Caco-2 (cell line): ENCODE results near the gene PRODH. TPM values are rescaled to one million over a fixed set of nuclear protein-coding genes. Genes with fewer than 3 reads are reported as not detected.
"Not testable (repeated sequence)": the region's sequence is repeated elsewhere in the genome, so short reads cannot be mapped to it uniquely, and the experiment has no call there.

Experiments
- BruUV-seq: library from RNA; stranded (reverse); fragments of 400-500 nt; replicated peaks from 2 replicates; lab custom pipeline; 2021; lab: Mats Ljungman, UMichigan
- CTCF ChIA-PET: fragments of 300-600 bp; sonication (Branson Sonifier 250); formaldehyde crosslinking; loops from one replicate; lab custom pipeline; 2022; ENCODE audit warnings: antibody characterized with exemption; lab: Charles Lee
- POLR2A ChIA-PET: fragments of 300-600 bp; sonication (Branson Sonifier 250); formaldehyde crosslinking; loops from one replicate; lab custom pipeline; 2022; ENCODE audit warnings: antibody characterized with exemption; lab: Charles Lee
- DNase-seq, 2 experiments: peaks; one replicate each; pipeline versions ENCODE4 v3.0.0 to v3.0.0-alpha.2; 2020 to 2022
- H3K27me3 ChIP-seq: replicated peaks from 2 replicates; pipeline ENCODE4 v1.6.0; 2011; ENCODE audit warnings: low read length; ENCODE audit not compliant: control insufficient read depth, insufficient read depth
- H3K36me3 ChIP-seq: 2 replicates; pipeline ENCODE4 v1.5.1; 2011; ENCODE audit warnings: low read length; ENCODE audit not compliant: control insufficient read depth, insufficient read depth
- H3K4me1 ChIP-seq: fragments of 250-450 bp; sonication (Bioruptor Pico); 2 replicates; pipeline ENCODE4 v1.5.1; 2020; ENCODE audit warnings: mild to moderate bottlenecking
- H3K4me3 ChIP-seq: 2 replicates; pipeline ENCODE4 v1.5.1; 2011; ENCODE audit warnings: low read depth, mild to moderate bottlenecking, control low read depth, low read length
- H3K9me3 ChIP-seq: fragments of 250-450 bp; sonication (Bioruptor Pico); 2 replicates; pipeline ENCODE4 v1.5.1; 2020; ENCODE audit warnings: mild to moderate bottlenecking, moderate library complexity
- H3K27ac Mint-ChIP-seq: one replicate; pipeline ENCODE4 v1.8.0; 2022; ENCODE audit warnings: mixed read lengths; ENCODE audit not compliant: unreplicated experiment
- H3K27me3 Mint-ChIP-seq: one replicate; pipeline ENCODE4 v1.8.0; 2022; ENCODE audit warnings: mixed read lengths; ENCODE audit not compliant: insufficient read depth, unreplicated experiment
- H3K36me3 Mint-ChIP-seq: one replicate; pipeline ENCODE4 v1.8.0; 2022; ENCODE audit warnings: mild to moderate bottlenecking, mixed read lengths; ENCODE audit not compliant: insufficient read depth, unreplicated experiment
- H3K4me1 Mint-ChIP-seq: one replicate; pipeline ENCODE4 v1.8.0; 2022; ENCODE audit warnings: low read depth, mixed read lengths; ENCODE audit not compliant: unreplicated experiment
- H3K4me3 Mint-ChIP-seq: one replicate; pipeline ENCODE4 v1.8.0; 2022; ENCODE audit warnings: mild to moderate bottlenecking, moderate library complexity, mixed read lengths; ENCODE audit not compliant: unreplicated experiment
- H3K9me3 Mint-ChIP-seq: one replicate; pipeline ENCODE4 v1.8.0; 2022; ENCODE audit warnings: mixed read lengths; ENCODE audit not compliant: unreplicated experiment
- CTCF ChIP-seq, 2 experiments: fragments of 200-600 bp in 1 of 2; IDR thresholded peaks; 1 replicate in 1 of 2; 2 replicates in 1 of 2; pipeline versions ENCODE4 v1.5.1 to v1.8.0; 2011 to 2022; ENCODE audit warnings: antibody characterized with exemption in 1 of 2, control low read depth in 1 of 2, inconsistent platforms in 1 of 2, low read depth in 1 of 2, low read length in 1 of 2, mild to moderate bottlenecking in 1 of 2, moderate library complexity in 1 of 2; ENCODE audit not compliant: insufficient read depth in 1 of 2, severe bottlenecking in 1 of 2, unreplicated experiment in 1 of 2
- intact Hi-C: fragments of 100-400 bp; cut with micrococcal nuclease; formaldehyde crosslinking; loops from one replicate; pipeline ENCODE4 v1.10.0; 2022; ENCODE audit not compliant: unreplicated experiment
- total RNA-seq: library from RNA; stranded (reverse); gene quantifications from 2 replicates; pipeline ENCODE4 v1.2.3, GENCODE V29; 2022

PRODH gene
- total RNA-seq, 1 experiment from 2014 or later = 47.9 TPM

- DNase-seq = peak in 1 of 2 experiments; percentile 26
- no peaks in the 10 kb centered on the region for H3K4me1 ChIP-seq
- H3K9me3 Mint-ChIP-seq = no peaks in the 10 kb centered on the region
- no peaks in the 10 kb centered on the region for H3K27me3 ChIP-seq
- TF ChIP-seq CTCF (IDR thresholded peaks at IDR 0.05; ENCODE audit: insufficient read depth in 1 of 2, low read depth in 1 of 2, low read length in 1 of 2, severe bottlenecking in 1 of 2, unreplicated experiment in 1 of 2) = no peak
- H3K27ac Mint-ChIP-seq = no peak overlapping the region
- H3K36me3 Mint-ChIP-seq = no peaks in the 10 kb centered on the region
- H3K4me3 Mint-ChIP-seq = no peak overlapping the region
- no peaks in the 10 kb centered on the region for H3K27me3 Mint-ChIP-seq
- intact Hi-C loops = no loop called here
- ChIA-PET CTCF (no interaction called here), POLR2A (no interaction called here)
- H3K4me3 ChIP-seq = no peak overlapping the region
- H3K9me3 ChIP-seq = no peaks in the 10 kb centered on the region
- no TSS peak for BruUV-seq
- no peaks in the 10 kb centered on the region for H3K4me1 Mint-ChIP-seq
- H3K36me3 ChIP-seq = no peaks in the 10 kb centered on the region
These were observed 29.7 kb upstream of the PRODH start for GRCh38 chr22:18965526-18966421.

GRCh38 chr22:18964501-18965265 lies 28.6 kb upstream of the PRODH start:
- H3K36me3 Mint-ChIP-seq, BruUV-seq, H3K36me3 ChIP-seq, H3K4me3 ChIP-seq, H3K27me3 Mint-ChIP-seq, H3K9me3 ChIP-seq, H3K9me3 Mint-ChIP-seq, H3K27ac Mint-ChIP-seq, H3K4me1 ChIP-seq, H3K4me1 Mint-ChIP-seq, POLR2A ChIA-PET, H3K4me3 Mint-ChIP-seq, H3K27me3 ChIP-seq, intact Hi-C loops, CTCF ChIA-PET: not testable (repeated sequence)
- DNase-seq = peak in 1 of 2 experiments; percentile 34

- H3K36me3 Mint-ChIP-seq, H3K27ac Mint-ChIP-seq, H3K4me1 Mint-ChIP-seq, H3K4me3 Mint-ChIP-seq, H3K27me3 ChIP-seq, intact Hi-C loops, BruUV-seq, H3K27me3 Mint-ChIP-seq, CTCF ChIA-PET, H3K9me3 ChIP-seq, H3K4me1 ChIP-seq, H3K4me3 ChIP-seq, H3K36me3 ChIP-seq, H3K9me3 Mint-ChIP-seq, POLR2A ChIA-PET: not testable (repeated sequence)
- DNase-seq = peak in 1 of 2 experiments; percentile 25
These were observed 28.0 kb upstream of the PRODH start for GRCh38 chr22:18964051-18964450.

GRCh38 chr22:18962308-18962635 lies 26.2 kb upstream of the PRODH start:
- no peaks in the 10 kb centered on the region for H3K36me3 Mint-ChIP-seq

More at GRCh38 chr22:18962308-18962635, 26.2 kb upstream of the PRODH start:
- BruUV-seq = no TSS peak
- no peak overlapping the region for H3K4me3 Mint-ChIP-seq
- H3K4me1 Mint-ChIP-seq = peaks cover 7% of the 10 kb centered on the region
- Histone ChIP-seq H3K9me3 (no peaks in the 10 kb centered on the region), H3K4me1 (no peaks in the 10 kb centered on the region), H3K27me3 (no peaks in the 10 kb centered on the region), H3K36me3 (no peaks in the 10 kb centered on the region), H3K4me3 (no peak overlapping the region)
- no peak for DNase-seq
- H3K9me3 Mint-ChIP-seq = no peaks in the 10 kb centered on the region
- no peak for TF ChIP-seq CTCF (IDR thresholded peaks at IDR 0.05; ENCODE audit: insufficient read depth in 1 of 2, low read depth in 1 of 2, low read length in 1 of 2, severe bottlenecking in 1 of 2, unreplicated experiment in 1 of 2)
- H3K27ac Mint-ChIP-seq = no peak overlapping the region
- intact Hi-C loops = no loop called here
- CTCF ChIA-PET = interaction anchor here (0.6 kb wide), 1 partner anchor 124 kb away, joined by 6 read pairs; no protein-coding TSS in a partner anchor
- no peaks in the 10 kb centered on the region for H3K27me3 Mint-ChIP-seq
- POLR2A ChIA-PET = no interaction called here
